Stimulated activated CD4-positive, alpha-beta T cell treated with anti-CD3 and anti-CD28 coated beads, Interleukin-15, amount 100 ng/mL, for 1 hour (primary cell): Measurements from ENCODE around the gene ACSS1.

Experiments
- DNase-seq, 2 donors: peaks; one replicate each; pipeline ENCODE4 v3.0.0-alpha.2; 2020; ENCODE audit warnings: low read depth in 1 of 2, low spot score in 1 of 2

Gene ACSS1

DNA sequence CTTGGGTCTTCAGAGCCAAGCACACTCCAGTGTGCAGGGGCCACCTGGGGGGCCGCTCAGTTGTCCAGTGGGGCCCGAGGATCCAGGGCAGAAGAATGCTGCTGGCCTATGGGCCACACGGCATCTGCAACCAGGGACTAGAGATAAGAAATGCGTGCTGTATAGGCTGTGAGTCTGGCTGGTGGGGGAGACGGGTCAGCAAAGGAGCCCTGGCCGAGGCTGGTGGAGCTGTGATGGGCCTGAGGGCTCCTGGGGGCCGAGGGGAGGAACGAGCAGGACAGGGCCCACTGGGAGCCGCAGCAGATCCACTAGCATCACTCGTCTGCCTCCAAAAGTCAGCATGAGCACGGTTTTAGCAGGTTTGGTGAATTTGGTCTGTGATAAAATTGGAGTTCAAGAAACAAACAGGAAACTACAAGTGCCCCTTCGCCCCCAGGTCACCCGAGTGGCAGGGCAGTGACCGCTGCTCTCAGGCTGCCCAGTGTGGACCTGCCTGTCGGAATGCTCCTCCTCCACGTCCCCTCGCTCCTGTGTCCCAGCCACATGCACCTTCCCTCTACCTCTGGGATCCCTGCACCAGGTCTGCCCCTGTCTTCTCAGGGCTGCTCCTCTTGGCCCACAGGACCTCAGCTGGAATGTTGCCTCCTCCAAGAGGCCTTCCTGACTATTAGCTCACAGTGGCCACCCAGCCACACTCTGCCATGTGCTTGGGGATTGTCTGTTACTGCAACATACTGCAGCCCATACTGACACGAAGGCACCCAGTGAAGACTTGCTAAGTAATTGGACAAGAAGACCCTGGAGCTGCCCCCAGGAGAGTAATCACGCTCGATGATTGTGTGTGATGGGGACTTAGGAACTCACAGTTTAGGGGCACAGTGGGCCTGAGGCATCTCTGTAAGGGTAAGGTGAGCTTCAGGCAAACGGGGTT lies 10.9 kb downstream of the ACSS1 start:
- no peak for DNase-seq

DNA sequence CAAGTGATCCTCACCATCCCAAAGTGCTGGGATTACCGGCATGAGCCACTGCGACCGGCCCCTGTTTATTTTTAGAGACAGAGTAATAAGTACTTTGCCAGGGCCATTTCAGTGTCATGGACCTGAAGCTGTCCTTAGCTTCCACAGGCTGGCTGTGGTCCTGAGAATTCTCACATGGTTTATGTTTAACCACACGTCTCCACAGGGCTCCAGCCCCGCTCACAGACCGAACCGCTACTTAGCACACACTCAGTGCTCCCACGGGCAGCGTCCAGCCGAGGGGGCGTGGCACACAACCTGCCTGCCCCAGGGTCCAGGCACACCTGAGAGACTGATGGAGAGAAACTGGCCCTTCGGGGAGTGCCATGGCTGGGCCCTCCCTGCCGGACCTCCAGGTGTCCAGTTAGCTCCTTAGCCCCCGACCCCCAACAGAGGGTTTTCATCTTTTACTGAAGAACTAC lies 11.7 kb downstream of the ACSS1 start:
- DNase-seq: no peak

DNA sequence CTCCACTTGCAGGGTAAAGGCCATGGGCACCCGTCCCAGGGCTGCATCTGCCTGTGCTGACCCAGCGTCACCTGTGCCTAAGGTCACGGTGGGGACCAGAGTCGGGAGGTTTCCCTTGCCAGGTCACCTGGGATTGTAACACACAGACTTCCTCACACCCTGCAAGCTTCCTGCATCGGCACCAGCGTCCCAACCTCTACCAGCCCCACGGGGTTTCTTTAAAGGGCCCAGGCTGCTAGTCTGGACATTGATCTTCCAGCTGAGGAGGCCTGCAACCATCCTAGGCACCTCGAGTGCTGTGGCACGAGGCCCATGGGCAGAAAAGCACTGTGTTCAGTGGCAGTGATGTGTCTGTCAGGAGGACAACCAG lies 12.6 kb downstream of the ACSS1 start:
- no peak for DNase-seq

DNA sequence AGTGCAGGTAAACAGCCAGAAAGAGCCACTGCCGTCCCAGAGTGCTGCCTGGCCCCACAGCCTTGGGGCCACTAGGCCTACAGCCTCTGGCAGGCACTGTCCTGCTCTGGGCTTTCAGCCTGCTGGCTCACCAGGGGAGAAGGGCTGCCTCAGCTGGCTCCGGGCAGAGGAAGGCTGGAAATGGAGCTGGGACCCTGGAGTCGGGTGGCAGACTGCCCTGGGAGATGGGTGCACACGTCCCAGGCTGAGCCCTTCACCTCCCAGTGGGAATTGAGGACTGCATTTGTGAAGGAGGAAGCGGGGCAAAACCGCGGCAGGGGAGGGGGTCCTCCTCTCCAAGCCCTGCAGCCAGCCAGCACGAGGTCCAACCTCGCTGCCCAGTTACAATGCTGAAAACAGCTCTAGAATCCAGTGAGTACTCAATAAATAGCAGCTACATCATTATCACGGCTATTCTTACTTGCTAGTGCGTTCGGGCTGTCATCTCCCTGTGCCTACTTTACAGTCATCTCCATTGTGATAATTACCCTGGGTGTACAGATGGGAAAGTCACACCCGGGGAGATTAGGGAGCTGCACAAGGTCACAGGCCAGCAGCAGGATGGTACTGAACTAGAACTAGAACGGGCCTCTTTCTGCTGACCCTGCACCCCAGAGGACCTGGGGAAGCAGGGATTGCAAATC lies 13.1 kb downstream of the ACSS1 start:
- no peak for DNase-seq

DNA sequence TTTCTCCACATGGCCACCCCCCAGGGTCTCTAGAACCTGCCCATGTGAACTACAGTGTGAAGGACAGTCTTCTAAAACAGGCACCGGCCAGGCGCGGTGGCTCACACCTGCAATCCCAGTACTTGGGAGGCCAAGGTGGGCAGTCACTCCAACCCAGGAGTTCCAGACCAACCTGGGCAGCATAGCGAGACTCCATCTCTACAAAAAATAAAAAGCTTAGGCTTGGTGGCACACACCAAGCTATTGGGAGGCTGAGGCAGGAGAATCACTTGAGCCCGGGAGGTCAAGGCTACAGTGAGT lies 13.7 kb downstream of the ACSS1 start:
- DNase-seq: no peak

DNA sequence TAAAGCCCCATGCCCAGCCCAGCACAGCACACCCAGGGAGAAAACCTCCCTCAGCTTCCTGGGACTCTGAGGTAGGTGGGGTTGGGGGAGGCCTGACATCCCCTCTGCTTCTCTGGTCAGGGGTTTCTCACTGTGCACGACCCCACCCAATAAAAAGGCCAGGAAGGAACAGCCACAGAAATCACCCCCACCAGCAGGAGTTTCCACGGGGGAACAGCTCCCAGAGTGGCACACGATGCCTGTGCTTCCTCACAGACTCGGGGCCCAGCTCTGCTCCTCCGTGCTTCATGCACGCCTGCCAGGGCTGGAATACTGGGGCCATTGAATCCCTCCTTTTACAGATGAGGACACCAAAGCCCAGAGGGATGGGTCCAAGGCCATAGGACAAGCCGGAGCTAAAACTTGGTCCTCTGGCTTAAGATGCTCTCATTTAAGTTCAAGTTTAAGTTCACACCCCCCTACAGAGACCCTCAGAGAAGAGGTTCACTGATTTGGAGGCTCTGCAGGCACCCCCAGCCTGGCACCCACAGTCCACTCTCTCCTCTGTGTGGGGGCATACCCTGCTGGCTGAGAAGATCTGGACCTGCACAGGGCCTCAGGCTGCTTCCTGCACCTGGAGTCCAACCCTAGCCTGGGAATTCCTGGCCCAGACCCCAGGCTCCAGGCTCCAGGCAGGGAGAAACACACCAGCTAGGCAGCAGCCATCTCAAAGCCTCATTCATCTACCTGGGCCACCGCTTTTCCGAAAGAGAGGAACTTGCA lies 14.3 kb downstream of the ACSS1 start:
- no peak for DNase-seq

DNA sequence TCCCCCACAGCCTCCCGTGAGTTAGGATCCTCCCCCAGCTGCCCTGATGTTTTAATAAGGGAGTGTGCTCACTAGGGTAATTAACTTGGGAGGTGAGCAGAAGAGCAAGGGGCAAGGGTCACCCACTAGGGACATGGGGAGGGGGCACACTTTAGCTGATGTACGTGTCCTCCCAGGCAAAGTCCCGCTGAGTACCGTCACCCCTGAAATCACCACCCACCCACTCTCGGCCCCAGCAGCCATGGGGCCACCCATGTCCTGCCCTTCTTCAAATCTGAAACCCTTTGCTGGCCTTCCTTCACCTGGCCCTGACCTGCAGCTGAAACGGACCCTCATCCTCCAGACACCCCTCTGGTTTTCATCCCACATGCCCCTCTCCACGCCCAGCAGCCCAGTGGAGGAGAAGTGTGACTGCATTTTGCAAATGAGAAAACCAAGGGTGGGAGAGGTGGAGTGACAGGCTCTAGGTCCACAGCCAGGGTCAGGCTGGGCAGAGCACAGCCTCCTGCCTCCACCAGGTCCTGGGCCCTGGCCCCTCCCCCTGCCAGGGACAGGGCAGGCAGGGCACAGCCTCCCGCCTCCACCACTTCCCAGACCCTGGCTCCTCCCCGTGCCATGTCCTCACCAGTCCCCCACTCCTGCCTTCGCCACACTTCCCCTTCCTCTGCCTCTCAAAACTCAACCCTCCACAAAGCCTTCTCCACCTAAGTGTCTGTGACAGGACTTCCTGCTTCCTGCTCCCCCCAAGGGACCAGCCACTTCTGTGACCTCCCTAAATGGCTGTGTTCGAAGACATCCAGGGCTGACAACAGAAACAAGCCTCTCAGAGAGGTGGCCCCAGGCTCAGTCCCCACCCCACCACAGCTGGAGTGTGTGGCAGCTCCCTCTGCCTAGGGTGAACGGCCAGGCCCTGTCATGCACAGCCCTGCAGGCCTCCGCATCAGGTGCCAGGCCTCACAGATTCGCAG lies 15.1 kb downstream of the ACSS1 start:
- no peak for DNase-seq

DNA sequence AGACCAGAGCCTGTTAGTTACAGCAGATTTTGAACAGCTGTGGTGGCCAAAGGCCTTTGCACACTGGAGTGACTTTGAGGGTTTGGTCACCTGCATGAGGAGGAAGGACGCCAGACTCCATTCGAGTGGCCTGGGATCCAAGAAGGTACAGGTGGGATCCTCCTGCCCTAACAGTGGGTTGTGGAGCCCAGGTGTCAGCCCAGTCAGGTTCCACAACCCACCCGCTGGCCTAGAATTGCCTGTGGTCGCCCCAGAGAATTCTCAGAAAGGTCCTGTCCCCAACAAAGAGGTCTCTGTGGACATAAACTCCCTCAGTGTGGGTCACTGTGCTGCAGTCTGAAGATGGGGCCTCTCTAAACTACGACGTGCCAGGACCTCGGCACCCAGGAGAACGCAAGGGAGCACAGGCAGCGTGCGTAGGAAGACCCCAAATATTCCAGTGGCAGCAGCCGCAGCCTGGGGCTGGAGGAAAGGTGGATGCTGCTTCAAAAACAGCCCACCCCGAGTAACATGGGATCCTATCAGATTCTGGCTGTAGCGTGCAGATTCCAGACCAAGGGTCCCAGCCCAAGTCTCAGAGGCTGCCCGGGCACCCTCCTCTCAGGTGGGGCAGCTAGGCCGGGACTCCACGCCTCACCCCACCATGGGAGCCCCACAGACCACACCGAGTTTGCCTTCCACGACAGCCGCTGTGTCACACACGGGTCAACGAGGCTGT lies 16.0 kb downstream of the ACSS1 start:
- no peak for DNase-seq

DNA sequence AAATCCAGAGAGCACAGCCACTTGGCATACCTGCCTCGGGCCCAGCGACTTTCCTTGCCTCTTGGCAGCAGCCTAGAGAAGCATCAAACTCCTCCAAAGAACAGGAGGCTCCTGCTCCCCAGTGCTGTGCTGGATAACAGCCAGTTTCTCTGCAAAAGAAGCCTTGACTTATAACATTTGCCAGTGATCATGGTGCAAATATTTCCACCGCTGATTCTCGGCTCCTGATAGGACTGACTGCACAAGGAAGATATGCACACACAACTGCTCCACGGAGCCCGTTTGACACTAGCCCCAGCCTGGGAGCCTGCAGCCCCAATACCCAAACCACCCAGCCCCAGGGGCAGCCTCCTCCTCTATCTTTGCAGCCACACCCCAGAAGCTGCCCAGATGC lies 17.5 kb downstream of the ACSS1 start:
- no peak for DNase-seq

DNA sequence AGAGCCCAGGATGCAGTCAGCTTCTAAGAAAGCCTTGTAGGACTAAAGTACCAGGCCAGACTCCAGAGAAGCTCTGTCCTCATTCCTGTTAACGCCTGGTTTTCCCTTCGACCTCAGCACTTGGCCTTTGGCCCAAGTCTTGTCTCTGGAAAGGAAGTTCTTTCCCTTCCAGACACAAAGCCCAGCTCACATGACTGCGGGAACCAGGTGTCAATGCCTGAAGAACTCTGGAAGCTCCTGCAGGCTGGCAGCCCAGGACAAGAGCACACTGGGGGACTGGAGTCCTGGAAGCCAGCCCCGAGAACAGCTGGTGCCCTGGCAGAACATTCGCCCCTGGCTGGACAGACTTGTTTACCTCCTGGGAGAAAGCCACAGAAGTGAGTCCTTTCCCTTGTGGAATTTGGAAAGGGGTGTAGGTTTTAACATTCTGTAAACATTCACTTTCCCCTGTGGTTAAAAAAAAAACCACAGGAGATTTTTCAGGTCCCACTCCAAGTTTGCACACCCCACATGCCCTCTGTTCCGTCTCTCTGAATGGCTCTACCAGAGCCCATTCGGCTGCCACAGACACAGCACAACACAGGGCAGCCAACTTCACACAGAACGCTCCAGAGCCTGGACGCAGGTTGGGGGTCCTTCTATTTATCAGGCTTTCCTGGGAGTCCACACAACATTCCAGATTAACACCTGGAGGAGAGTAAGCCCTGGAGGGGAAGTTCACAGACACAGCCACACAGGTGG lies 18.1 kb downstream of the ACSS1 start:
- no peak for DNase-seq

DNA sequence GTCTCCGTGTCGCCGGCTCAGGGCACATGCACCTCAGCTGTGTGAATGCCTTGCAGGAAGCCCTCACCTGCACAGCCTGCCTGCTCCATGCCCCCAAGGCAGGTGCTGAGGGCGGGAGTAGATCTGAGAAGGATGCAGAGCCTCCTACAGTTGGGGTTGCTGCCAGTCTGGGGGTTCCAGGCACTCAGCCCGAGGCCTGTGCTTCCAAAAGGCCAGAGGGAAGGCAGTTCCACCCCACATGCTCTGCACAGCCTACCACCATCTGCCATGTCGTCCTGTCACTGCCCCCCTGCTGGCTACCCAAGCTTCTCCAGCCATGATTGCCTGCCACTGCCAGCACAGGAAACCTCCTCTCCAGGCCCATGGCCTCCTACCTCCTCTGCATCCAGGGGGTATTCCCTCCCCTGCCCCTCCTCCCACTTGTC lies 19.3 kb downstream of the ACSS1 start:
- DNase-seq: no peak

DNA sequence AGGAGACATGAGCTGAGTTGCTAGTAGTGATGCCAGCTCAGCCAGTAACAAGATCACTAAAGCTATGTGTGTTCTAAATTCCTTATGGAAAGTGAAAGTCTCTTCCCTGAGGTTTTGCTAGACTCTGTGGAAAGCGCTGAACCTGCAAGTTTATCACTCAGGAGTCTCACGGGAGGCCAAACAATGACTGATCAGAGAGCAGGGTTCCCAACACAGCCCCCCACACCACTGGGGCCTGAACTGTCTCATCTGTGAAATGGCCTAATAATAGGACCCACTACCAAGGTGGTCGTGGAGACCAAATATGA lies 19.9 kb downstream of the ACSS1 start:
- no peak for DNase-seq

DNA sequence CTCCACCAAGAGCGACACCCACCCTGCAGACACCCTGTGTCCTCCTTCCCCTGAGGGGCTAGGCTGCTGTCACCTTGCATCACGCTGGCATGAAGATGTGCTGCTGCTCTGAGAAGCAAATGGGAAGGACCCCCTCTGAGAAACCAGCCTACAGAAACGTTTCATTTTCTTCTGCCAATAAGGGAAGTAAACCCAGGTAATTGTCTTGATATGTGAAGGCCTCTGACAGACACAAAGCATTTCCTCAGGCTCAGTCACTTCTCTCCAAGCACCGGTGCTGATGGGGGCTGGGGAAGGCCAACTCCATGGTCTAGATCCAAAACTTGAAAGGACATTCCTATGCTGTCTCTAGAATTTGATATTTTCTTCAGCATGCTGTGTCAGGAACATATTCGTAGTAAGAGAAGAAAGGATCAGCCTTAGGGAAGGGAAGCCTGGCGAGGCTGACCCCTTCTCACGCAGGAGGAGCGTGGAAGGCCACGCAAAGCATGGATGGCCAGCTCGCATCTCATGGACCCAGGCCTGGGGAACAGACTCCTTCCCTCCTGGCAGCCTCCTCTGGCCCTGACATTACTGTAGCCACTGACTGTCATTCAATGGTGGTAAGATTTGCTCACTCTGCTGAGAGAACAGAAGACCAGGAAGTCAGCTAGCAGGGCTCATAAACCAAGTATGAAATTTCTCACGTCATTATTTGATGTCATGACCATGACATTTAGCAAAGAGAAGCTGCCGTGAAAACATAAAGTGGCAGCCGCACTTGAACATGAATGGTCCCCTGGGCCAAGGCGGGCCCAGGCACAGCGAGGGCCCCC lies 20.4 kb downstream of the ACSS1 start:
- DNase-seq: no peak

DNA sequence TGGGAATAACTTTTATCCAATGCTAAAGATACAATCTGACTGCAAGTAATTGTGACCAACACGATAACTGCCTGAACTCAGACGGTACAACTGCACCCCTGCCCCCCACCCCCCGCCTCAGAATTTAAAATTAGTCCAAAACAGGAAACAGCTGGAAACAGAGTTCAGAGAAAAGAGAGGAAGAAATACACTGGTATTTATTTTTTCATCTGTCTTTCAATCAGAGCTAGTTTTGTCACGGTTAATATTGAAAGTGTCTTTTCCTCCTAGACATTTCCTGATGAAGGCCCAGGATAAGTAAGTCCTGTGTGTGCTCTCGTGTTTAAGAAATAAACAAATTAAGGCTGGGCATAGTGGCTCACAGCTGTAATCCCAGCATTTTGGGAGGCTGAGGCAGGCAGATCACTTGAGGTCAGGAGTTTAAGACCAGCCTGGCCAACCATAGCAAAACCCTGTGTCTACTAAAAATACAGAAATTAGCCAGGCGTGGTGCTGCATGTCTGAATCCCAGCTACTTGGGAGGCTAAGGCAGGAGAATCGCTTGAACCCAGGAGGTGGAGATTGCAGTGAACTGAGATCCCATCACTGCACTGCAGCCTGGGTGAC lies 21.5 kb downstream of the ACSS1 start:
- no peak for DNase-seq

DNA sequence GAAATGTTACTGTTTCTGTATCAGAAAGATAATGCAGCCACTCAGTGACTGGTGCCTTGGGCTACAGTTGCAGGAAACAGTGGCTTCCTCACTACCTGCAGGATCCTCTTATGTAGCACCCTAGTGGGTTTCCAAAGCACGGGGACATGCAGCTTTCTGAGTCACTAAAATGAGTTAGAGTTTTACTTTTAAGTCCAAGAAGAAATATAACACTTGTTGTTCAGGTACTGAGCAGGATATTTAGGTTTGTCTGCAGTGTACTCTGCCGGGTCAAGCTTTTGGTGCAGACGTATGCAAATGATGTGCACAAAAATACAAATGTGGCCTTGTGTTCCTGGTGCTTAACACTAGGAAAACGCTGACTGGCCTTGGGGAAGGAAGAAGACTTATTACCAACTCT lies 22.0 kb downstream of the ACSS1 start:
- no peak for DNase-seq

DNA sequence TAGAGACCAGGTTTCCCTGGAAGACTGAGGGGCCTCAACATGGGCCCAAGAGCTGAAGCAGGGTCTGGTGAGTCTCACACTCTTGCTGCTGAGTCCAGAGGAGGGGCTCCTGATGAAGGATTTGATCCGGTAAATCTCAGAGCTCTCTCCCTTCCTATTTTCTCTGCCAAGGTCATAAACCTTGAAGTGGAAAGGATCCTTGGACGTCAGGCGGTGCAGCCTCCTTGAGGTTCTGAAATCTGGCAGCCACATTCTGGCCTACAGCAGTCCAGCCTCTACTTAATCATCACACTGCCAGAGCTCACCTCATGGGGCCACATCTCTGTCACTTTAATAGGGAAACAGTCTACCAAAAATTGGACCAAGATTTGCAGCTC lies 24.0 kb downstream of the ACSS1 start:
- DNase-seq: no peak

DNA sequence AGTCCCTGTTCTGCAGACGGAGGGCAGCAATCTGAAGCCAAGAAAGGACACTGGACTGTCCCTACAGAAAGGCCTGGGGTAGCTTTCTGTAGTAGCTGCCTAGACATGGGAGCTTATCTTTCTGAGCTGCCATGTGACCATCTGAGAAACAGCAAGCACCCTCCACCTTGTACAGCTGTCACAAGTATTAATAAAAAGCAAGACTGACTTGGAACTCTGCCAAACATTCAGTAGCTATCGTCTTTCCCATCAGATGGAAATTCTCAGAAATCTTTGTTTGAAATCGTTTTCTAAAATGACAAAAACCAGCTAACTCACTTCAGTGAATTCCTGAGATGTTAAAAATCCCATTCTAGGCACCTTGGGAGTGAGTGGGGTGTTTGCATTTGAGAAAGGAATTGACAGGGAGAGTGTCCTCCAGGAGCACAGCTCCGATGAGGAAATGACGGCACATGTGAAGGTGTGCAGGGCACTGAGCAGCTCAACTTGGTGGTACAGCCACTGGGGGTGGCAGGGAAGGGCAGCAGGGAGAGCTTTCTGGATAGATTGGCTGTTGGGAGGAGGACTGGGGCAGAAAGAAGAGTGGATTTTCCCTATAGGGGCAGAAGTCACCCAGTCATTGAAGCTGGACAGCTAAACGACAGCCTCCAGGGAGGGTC lies 24.5 kb downstream of the ACSS1 start:
- no peak for DNase-seq
